DOHH2 (cell line): ENCODE data around the gene CDK2.
A peak's percentile ranks its signal among the peaks of the same experiment; 100 is the strongest.

Source experiments
- H3F3A ChIP-seq: fragments of 200-600 bp; sonication (generic), shearing (Covaris generic); 2 replicates; pipeline ENCODE4 v1.6.0; 2016; ENCODE audit warnings: antibody characterized with exemption, mild to moderate bottlenecking; ENCODE audit not compliant: control insufficient read depth, insufficient read depth
- H3K27ac ChIP-seq: fragments of 200-600 bp; sonication (generic); 2 replicates; pipeline ENCODE4 v1.5.1; 2014; ENCODE audit warnings: low read depth, mild to moderate bottlenecking, low read length, moderate library complexity
- H3K27me3 ChIP-seq: fragments of 200-600 bp; sonication (generic); 2 replicates; pipeline ENCODE4 v1.6.1; 2014; ENCODE audit warnings: mild to moderate bottlenecking, low read length, mixed read lengths; ENCODE audit not compliant: control insufficient read depth
- H3K36me3 ChIP-seq: fragments of 200-600 bp; sonication (generic); 2 replicates; pipeline ENCODE4 v1.6.1; 2014; ENCODE audit warnings: mild to moderate bottlenecking, low read length, moderate library complexity, mixed read lengths; ENCODE audit not compliant: control insufficient read depth
- H3K4me1 ChIP-seq: fragments of 200-600 bp; sonication (generic); 2 replicates; pipeline ENCODE4 v1.6.1; 2014; ENCODE audit warnings: mild to moderate bottlenecking, low read length, mixed read lengths; ENCODE audit not compliant: control insufficient read depth
- H3K4me2 ChIP-seq: fragments of 200-600 bp; sonication (generic); 2 replicates; pipeline ENCODE4 v1.6.0; 2014; ENCODE audit warnings: mild to moderate bottlenecking, low read length, moderate library complexity
- H3K4me3 ChIP-seq: fragments of 200-600 bp; sonication (generic); 2 replicates; pipeline ENCODE4 v1.5.1; 2014; ENCODE audit warnings: mild to moderate bottlenecking, low read length, mixed read lengths
- H3K79me2 ChIP-seq: fragments of 200-600 bp; sonication (generic); 2 replicates; pipeline ENCODE4 v1.6.1; 2014; ENCODE audit warnings: mild to moderate bottlenecking, low read length, mixed read lengths; ENCODE audit not compliant: control insufficient read depth
- H3K9me2 ChIP-seq: fragments of 200-600 bp; sonication (generic); replicated peaks from 2 replicates; pipeline ENCODE4 v1.6.1; 2014; ENCODE audit warnings: mild to moderate bottlenecking, low read length, mixed read lengths; ENCODE audit not compliant: control insufficient read depth
- H3K9me3 ChIP-seq: fragments of 200-600 bp; sonication (generic); 2 replicates; pipeline ENCODE4 v1.6.1; 2014; ENCODE audit warnings: antibody characterized with exemption, low read length, mixed read lengths; ENCODE audit not compliant: control insufficient read depth, insufficient read depth
- H4K20me1 ChIP-seq: fragments of 200-600 bp; sonication (generic); 2 replicates; pipeline ENCODE4 v1.6.0; 2014; ENCODE audit warnings: low read depth, mild to moderate bottlenecking, antibody characterized with exemption, low read length, moderate library complexity; ENCODE audit not compliant: control insufficient read depth, insufficient read depth
- CTCF ChIP-seq: fragments of 200-600 bp; sonication (generic); IDR thresholded peaks from one replicate; pipeline ENCODE4 v1.5.1; 2014; ENCODE audit warnings: antibody characterized with exemption, mild to moderate bottlenecking, low read depth, low read length; ENCODE audit not compliant: poor library complexity, severe bottlenecking
- EZH2phosphoT487 ChIP-seq: fragments of 200-600 bp; sonication (generic); IDR thresholded peaks from 2 replicates; pipeline ENCODE4 v1.6.1; 2017; ENCODE audit warnings: borderline replicate concordance, mild to moderate bottlenecking, antibody characterized with exemption, low read length, moderate library complexity, mixed read lengths

The CDK2 gene

GRCh38 chr12:55931317-55931779, 35.3 kb upstream of the CDK2 start:
- Histone ChIP-seq H3K79me2 (peaks cover 63% of the 10 kb centered on the region), H3F3A (peaks cover 29% of the 10 kb centered on the region)
- TF ChIP-seq CTCF, result no peak
- TF ChIP-seq EZH2phosphoT487, result no peak

GRCh38 chr12:55931780-55932550, 34.7 kb upstream of the CDK2 start:
- Histone ChIP-seq H3K4me2 (peak overlapping the region; percentile 93), H3F3A (peaks cover 29% of the 10 kb centered on the region)
- TF ChIP-seq CTCF, result no peak
- TF ChIP-seq EZH2phosphoT487, result no peak

More at GRCh38 chr12:55931317-55931779, 35.3 kb upstream of the CDK2 start:
- H3K27me3 ChIP-seq, result no peaks in the 10 kb centered on the region
- peaks cover 65% of the 10 kb centered on the region for H3K36me3 ChIP-seq
- H3K27ac ChIP-seq, result peak overlapping the region; percentile 97
- no peaks in the 10 kb centered on the region for H3K9me2 ChIP-seq
- peak overlapping the region; percentile 95 for H3K4me3 ChIP-seq
- H3K9me3 ChIP-seq, result no peaks in the 10 kb centered on the region
- H3K4me1 ChIP-seq, result peaks cover 49% of the 10 kb centered on the region
- no peaks in the 10 kb centered on the region for H4K20me1 ChIP-seq
- H3K4me2 ChIP-seq, result peak overlapping the region; percentile 93

GRCh38 chr12:55932551-55932910, 34.1 kb upstream of the CDK2 start:
- no peaks in the 10 kb centered on the region for H3K9me3 ChIP-seq
- no peak for TF ChIP-seq CTCF
- TF ChIP-seq EZH2phosphoT487, result no peak
- H3K27ac ChIP-seq, result peak overlapping the region; percentile 97
- no peaks in the 10 kb centered on the region for H3K9me2 ChIP-seq
- no peaks in the 10 kb centered on the region for H3K27me3 ChIP-seq
- H3K4me1 ChIP-seq, result peaks cover 49% of the 10 kb centered on the region
- peaks cover 24% of the 10 kb centered on the region for H3F3A ChIP-seq
- peak overlapping the region; percentile 93 for H3K4me2 ChIP-seq
- H4K20me1 ChIP-seq, result no peaks in the 10 kb centered on the region
- H3K4me3 ChIP-seq, result peak overlapping the region; percentile 95
- peaks cover 51% of the 10 kb centered on the region for H3K79me2 ChIP-seq
- peaks cover 68% of the 10 kb centered on the region for H3K36me3 ChIP-seq

More at GRCh38 chr12:55931780-55932550, 34.7 kb upstream of the CDK2 start:
- Histone ChIP-seq H3K9me3 (no peaks in the 10 kb centered on the region), H4K20me1 (no peaks in the 10 kb centered on the region), H3K4me3 (peak overlapping the region; percentile 95), H3K36me3 (peaks cover 68% of the 10 kb centered on the region), H3K27me3 (no peaks in the 10 kb centered on the region), H3K79me2 (peaks cover 57% of the 10 kb centered on the region), H3K9me2 (no peaks in the 10 kb centered on the region), H3K27ac (peak overlapping the region; percentile 97), H3K4me1 (peaks cover 49% of the 10 kb centered on the region)
